HG02970 (cell line): ENCODE measurements around the gene CDK18.

ENCODE experiments used
- ATAC-seq: cut with Tn5 transposase; IDR thresholded peaks from one replicate; pipeline ENCODE4 v1.9.1; 2021; ENCODE audit warnings: mild to moderate bottlenecking, moderate library complexity, moderate number of reproducible peaks; ENCODE audit not compliant: unreplicated experiment, low FRiP score

Gene CDK18

GRCh38 chr1:205582046-205582445 lies 77.6 kb downstream of the CDK18 start:
- ATAC-seq = no peak
